VCaP (cell line): ENCODE measurements around the gene DGKD.

Experiments used
- H3K27ac ChIP-seq: fragments of 450-650 bp; 2 replicates; pipeline ENCODE4 v1.5.1; 2017
- CTCF ChIP-seq: fragments of 450-650 bp; conservative IDR thresholded peaks from 2 replicates; pipeline ENCODE4 v1.5.1; 2017; ENCODE audit warnings: mild to moderate bottlenecking, moderate library complexity

DGKD gene

GRCh38 chr2:233413559-233414272, 59.4 kb downstream of the DGKD start:
- H3K27ac ChIP-seq = no peak overlapping the region
- no peak for TF ChIP-seq CTCF

GRCh38 chr2:233414273-233414654, 60.0 kb downstream of the DGKD start:
- TF ChIP-seq CTCF = no peak
- no peak overlapping the region for H3K27ac ChIP-seq

- TF ChIP-seq CTCF = no peak
- H3K27ac ChIP-seq = no peak overlapping the region
These were observed 60.7 kb downstream of the DGKD start for GRCh38 chr2:233414777-233415570.

GRCh38 chr2:233416199-233416598, 61.9 kb downstream of the DGKD start:
- H3K27ac ChIP-seq = no peak overlapping the region

GRCh38 chr2:233416706-233417105, 62.4 kb downstream of the DGKD start:
- TF ChIP-seq CTCF = no peak
- H3K27ac ChIP-seq = no peak overlapping the region

More at GRCh38 chr2:233416199-233416598, 61.9 kb downstream of the DGKD start:
- no peak for TF ChIP-seq CTCF

GRCh38 chr2:233417282-233417681, 63.0 kb downstream of the DGKD start:
- TF ChIP-seq CTCF = no peak
- H3K27ac ChIP-seq = no peak overlapping the region

GRCh38 chr2:233418052-233418760, 63.9 kb downstream of the DGKD start:
- no peak overlapping the region; the same call in 1 of the 2 replicates for H3K27ac ChIP-seq
- no peak for TF ChIP-seq CTCF
